DLD1 (cell line): ENCODE data around the gene SPEG.

Source experiments
- in situ Hi-C: cut with HindIII; loops from 2 replicates; pipeline ENCODE4 v1.10.0; 2017; ENCODE audit warnings: low sequenced_read_pairs

SPEG gene

DNA sequence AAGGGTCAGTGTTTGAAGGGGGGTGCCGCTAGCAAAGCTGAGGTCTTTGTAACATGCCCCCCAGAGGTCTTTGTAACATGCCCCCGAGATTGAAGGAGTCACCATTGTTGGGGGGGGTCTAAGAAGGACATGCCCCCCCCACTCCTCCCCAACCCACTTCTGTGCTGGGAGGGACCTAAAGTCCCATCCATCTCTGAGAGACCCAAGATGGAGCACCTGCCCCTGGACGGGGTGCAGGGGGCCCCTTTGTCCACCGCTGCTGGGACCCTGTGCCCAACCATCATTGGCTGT, 73.7 kb downstream of the SPEG start:
- in situ Hi-C loops, result no loop called here

DNA sequence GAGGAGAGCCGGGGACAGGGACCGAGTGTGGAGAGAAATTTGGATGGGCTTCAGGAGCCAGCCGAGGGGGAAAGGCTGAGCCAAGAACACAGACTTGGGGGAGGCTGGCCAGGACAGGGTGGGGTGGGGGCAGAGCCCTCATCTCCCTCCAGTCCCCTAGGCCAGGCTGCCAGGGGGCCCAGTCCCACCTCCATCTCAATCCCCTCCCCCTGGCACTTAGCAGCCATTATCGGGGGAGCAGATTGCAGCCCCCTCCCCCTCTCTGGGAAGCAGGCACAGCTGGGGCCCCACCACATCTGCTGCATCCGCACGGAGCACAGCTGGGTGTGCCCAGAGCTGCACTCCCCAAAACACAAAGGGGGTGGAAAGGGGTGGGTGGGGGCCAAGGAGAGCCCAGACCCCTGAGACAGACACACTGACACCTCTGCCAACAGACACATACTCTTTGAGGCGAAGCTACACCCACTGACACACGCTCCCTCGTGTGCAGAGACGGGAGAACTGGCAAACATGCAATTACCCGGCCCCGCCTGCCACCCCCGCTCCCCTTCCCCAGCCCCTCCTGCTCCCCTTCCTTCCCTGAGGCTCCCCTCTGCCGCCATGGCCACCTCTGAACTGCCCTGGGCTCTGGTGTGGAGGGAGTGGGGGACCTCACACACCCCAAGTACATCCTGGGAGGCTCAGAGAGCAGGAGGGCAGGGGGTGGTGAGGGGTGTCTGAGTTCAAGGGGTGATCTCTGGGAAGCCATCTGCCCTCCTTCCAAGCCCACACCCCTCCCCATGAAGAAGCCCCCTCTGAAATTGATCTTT, 74.5 kb downstream of the SPEG start:
- in situ Hi-C loops, result no loop called here

DNA sequence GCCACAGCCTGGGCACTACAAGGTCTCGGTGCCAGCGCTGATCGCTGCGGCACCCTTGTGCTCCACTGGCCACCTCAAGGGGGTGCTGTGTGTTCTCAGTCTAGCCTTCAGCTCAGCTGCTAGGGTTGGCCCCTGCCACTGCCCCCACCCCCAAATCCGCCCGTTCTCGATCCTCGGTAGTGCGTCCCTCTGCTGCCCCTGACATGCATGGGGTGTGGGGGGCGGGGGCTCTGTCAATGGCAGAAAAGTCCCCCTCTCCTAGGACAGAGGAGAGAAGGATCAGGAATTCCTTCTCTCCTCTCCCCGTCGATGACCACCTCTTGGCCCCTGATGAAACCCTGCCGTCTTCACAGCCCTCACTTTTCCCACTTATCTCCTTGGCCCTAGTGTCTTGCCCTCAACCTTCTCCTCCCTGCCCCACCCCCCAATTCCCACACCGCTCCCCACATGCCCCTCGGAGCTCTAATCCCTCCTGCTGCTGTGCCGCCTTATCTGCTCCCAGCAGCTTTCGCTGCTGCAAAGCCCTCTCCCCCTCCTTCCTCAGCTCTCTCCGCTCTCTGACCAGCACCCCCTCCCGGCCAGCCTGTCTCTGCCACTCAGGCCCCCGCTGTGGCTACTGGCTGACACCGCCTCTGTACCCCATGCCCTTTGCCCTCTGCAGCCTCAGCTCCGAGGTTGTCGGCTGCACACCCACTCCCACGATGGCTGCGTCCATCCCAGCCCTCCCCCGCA, 75.3 kb downstream of the SPEG start:
- in situ Hi-C loops, result no loop called here

DNA sequence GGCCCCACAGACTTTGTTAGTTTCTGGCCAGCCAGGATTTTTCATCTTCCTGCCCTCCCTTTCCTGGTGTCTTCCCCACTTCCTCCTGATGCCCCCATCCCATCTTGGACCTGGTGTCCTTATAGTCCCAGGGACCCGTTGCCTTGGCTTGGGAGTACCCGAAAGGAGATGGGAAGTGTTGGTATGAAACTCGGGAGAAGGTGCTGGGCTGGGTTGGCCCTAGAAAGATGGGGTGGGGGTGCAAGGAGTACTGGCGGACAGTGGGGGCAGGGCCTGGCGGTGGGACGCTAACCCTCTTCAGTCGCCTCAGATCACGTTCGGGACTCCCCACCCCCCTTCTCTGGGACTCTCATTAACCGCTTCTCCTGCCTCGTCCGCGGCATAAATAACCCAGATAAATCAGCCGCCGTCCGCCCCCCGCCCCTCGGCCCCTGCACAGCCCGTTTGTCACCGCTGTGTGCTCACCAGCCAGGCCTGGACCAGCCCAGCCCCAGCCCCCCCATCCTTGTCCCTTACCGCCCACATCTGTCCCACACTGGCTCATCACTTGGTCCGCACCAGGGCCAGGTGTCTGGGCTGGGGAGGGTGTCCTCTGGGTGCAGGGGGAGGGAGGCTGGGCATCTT, 76.0 kb downstream of the SPEG start:
- in situ Hi-C loops, result no loop called here

DNA sequence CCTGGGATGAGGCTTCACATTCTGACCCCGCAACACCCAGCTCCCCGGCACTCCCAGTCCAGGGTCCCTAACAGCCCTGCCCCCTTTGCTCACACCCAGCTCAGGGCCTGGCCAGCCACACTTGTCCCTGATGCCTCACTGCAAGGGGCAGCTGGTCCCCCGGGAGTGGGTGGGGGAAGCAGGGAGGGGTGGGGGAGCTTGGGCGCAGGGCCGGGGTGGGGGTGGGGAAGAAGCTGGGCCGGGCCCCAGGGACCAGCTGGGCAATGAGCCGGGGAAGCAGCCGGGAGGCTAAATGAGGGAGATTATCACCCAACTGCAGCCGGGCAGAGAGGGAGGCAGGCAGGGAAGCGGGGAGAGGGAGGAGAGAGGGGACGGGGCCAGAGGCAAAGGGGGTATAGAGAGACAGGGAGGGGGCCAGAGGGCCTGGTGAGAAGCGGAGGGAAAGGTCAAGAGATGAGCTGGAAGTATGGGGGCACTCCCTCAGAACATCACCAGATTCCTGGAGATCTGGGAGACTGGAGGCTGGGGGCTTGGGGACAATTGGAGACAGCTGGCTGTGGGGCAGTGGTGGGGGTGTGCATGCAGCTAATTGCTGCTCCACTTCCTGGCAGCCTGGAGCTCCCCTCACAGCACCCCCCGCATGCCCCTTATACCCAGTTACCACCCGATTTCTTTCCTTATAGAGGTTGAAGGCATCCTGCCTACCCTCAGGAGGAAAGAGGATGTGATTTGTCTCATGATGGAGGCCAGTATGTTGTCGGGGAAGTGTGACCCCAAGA, 77.1 kb downstream of the SPEG start:
- in situ Hi-C loops, result no loop called here

DNA sequence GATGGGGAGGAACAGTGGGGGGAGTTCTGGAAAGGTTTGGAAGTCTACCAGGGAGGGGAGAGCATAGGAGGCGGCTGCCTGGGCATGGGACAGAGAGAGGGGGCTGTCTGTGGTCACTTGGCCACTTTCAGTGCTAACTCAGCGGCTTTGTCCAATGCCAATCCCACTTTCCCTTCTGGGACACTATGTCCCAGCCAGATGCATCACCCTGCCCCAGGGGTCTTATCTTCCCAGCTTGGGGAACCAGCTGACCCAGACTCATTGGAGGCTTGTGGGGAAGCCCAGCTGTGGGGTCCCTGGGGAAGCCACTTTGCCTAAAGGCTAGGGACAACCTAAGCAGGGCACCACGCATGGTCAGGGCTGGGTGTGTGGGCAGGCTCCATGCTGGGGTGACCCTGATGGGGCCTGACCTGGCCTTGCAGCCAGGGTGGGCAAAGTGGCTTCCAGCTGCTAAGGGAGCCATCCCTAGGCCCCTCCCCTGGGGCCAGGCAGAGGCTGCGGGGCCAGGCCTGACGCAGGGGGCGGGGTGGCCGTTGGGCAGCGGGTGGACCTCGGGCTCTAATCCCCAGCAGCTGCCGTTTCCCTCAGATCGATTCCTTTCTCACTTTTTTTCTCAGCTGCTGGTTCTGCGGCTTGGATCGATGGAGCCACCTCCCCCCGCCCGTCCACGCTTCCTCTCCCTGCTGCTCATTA, 78.0 kb downstream of the SPEG start:
- in situ Hi-C loops, result no loop called here

DNA sequence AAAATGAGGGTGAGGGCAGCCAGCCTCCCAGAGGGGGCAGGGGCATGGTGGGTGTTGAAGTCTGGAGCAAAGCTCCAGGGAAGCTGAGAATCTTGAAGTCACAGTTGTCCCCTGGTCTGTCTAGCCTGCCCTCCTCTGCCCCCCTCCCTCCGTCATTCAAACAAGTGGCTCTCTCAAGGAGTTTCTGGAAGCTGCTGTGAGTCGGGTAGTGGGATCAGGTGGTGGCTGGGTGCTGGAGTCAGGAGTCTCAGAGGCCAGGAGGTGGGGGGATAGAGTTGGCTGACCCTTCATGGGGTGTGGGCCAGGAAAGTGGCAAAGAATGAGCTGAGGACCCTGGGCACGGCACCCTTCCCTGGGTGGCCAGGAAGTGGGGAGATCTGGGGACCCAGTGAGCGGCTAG, 79.1 kb downstream of the SPEG start:
- in situ Hi-C loops, result no loop called here

DNA sequence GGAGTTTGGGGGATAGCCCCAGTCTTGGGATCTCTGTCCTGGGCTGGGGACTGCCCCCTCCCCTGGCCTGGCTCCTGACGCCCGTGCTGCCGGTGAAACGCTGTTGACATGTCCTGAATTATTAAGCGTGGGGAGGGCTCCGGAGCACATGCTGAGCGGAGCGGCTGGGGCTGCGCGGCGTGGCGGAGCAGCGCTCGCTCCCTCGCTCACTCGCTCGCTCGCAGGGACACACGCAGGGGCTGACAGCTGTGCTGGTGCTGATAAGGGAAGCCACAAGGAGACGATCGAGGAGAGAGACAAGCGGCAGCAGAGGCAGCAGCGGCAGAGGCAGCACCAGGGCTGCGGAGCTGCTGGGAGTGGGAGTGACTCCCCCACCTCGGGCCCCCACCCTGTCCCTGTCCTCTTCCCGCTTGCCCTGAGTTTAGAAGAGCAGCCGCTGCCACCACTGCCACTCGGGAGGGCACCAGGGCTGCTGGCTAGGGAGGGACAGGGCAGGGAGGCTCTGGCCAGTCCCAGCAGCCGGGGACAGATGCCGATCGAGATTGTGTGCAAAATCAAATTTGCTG, 79.6 kb downstream of the SPEG start, which contains the start of gene ASIC4:
Gene ASIC4, plus strand, starts transcription at position 287 of the 566 bp plus-strand sequence. Its CDS starts 243 bp downstream, at position 530.
- in situ Hi-C loops, result no loop called here

DNA sequence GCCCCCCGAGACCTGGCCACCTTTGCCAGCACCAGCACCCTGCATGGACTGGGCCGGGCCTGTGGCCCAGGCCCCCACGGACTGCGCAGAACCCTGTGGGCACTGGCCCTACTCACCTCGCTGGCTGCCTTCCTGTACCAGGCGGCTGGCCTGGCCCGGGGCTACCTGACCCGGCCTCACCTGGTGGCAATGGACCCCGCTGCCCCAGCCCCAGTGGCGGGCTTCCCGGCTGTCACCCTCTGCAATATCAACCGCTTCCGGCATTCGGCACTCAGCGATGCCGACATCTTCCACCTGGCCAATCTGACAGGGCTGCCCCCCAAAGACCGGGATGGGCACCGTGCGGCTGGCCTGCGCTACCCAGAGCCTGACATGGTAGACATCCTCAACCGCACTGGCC, 80.2 kb downstream of the SPEG start:
- in situ Hi-C loops, result no loop called here

DNA sequence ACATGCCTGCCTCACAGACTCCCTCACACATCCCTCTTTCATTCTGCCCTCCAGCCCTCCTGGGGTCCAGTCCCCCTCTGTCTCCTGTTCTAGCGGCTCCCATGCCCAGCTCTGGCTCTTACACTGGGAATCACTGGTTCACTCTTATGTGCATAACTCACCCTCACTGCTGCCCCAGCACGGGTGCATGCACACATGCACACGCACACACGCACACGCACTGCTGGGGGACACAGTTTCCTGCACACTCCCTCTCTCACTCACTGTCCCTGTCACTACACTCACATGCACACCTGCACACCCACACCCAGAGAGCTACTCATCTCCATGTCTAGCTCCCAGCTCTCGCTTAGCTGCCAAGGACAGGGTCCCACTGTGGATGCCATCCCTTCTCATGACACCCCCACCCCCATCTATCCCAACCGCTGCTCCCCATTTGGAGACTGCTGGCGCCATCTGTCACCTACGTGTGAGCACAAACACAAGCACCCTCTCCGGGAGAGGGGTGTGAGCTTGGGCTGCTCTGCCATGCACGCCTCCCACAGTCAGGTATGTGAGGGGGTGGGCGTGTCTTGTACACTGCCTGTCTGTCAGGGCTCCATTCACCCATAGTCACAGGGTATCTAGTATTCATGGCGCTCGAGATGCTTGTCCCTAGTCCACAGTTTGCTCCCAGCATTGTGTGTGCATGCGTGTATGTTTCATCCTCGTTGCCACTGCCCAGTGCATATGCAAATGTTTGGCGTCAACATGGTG, 81.4 kb downstream of the SPEG start:
- in situ Hi-C loops, result no loop called here

DNA sequence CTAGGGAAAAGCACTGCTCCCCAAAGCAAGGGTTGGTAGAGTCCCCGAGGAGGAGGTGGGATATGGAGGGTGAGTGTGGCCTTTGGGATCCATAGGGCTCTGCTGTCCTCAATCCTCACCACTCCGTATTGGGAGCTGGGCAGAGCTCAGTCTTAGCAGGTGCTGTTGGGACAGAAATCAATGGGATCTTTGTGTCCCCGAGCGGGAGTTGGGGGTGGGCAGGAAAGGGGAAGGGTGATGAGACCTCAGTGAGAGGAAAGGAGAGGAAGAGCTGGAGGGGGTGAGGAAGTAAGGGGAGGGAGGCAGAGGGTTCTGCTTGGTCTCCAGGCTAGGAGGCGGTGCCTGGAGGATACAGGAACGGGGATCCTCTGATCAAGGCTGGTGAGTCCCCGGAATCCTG, 82.2 kb downstream of the SPEG start:
- in situ Hi-C loops, result no loop called here

DNA sequence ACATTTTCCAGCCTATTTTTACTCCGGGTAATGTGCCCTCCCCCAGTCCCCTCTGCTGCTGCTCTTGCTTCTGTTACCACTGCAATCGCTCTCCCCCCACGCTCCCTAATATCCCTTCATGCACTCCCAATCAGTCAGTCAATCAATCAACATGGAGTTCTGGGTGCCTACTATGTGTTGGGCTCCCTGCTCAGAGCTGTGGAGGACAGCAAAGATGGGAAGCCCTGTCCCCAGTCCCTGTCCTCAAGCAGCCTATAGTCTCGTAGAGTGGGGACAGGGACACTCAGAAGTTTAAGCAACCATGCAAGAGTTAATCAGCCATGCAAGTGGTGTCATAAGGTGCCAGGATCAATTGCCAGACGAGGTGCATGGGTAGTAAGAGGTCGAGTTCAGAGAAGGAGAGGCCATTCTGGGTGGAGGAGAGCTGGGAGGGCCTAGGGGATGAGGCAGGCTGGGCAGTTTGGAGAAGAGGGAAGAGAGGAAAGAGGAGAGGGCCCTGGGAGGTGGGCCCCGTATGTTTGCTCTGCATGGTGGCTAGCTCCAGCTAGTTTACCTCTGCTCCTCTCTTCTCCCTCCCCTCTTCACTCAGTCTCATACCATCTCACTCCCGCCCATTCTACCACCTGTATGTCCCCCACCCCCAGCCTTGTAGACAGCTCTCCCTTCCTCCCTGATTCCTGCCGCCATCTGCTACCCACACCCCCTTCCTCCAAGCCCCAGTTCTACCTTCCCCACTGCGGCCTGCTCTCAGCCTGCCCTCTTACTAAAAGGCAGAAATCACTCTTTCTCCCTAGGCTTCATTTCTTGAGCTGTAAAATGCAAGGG, 83.5 kb downstream of the SPEG start:
- in situ Hi-C loops, result no loop called here

DNA sequence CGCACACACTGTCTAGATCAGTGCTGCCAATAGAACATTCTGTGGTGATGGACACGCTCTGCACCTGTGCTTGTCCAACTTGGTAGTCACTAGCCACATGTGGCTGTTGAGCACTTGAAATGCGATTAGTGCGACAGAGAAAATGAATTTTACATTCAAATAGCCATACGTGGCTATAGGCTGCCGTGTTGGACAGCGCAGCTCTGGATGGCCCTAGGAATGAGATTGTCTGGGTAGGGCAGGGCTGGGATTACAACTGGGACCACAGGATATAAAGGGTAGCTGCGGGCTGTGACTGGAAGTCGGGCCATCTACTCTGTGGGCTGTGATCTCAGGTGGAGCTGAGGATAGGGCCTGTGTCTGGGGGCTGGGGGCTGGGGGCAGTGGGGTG, 84.9 kb downstream of the SPEG start:
- in situ Hi-C loops, result no loop called here

DNA sequence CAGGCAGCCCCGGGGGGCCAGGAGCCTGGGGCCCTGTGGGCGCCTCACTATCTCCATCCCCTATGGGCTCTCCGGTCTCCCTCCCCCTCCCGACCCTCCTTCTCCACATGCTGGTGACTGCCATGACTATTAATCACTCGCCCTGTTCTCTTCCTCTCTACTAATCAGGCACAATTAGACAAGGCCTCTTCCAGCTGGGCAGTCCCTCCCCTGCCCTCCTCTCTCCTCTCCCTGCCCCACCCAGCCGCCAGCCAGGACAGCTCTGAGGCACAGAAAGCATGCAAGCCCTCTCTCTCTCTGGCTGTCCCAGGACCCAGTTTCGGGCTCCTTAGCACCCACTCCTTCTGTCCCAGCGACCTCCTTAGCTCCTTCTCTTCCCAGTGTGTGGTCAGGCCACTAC, 85.4 kb downstream of the SPEG start:
- in situ Hi-C loops, result no loop called here

DNA sequence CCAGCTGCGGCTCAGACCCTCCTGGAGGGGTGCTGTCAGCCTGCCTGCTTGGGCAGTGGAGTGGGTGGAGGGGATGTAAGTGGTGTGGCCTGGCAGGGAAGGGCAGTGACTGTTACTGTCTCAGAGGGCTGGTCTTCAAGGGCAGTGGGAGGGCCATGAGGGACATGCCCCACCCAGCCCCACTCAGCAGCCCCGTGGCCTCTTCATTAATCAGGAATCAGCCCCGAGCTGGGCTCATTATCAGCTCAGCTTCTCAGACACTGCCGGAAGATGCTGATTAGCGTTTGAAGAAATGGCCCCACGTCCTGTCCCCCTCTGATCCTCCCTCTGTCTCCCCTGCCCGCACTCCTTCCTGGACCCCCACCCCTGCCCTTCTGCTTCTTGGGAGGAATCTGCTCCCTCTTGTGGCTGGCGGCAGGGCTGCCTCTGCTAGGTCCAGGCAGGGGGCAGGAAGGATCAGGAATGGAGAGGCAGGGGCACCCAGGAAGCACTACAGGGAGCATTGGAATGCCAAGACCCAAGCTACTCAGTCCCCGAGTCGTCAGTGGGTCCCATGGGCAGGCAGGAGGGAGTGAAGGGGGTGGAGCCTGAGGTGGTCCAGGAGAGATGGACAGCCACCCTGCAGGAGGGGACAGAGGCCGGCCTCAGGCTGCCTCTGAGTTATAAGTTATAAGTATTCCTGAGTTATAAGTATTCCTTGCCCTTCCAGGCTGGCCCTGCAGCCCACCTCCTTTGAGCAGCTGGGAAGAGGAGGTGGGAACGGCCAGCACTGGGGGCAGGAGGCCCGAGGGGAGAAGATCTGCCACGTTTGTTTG, 86.6 kb downstream of the SPEG start:
- in situ Hi-C loops, result no loop called here

DNA sequence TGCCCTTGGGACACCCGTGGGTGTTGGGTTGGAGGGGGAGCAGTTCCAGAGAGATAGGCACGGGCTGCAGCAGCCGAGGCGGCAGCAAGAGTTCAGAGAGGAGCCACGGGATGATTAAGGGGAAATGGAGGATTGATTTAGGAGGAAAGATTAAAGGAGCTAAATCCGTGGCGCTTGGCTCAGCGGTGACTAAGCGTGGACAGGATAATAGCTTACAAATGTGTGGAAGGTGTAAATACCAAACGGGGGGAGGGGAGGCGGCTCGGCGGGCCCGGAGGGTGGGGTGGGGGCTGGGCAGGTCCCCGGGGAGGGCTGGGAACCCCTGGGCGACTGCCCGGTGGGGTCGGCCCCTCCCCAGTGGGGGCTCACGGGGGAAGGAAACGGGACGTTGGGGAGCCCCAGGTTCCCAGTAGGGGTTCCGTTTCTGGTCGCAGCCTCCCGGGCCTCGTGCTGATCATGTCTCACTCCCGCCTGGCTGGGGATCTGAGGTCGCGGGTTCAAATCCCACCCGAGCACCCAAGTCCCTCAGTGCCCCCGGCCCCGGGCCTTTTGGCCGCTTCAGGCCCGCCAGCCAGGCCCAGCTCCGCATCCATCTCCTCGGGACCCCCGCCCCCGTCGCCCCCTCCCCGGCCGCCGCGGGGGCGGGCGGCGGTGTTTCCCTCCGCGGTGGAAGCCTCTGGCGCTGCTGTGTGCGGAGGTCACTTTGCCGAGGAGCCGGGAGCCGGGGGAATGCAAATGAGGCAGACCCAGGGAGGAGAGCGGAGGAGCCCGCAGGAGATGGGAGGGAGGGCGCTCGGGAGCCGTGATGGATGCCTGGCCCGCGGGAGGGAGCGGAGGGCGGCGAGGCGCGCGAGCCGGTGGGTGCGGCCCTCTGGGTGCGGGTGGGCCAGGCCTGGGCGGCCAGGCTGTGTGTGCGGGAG, 87.7 kb downstream of the SPEG start:
- in situ Hi-C loops, result no loop called here
